Activated CD4-positive, alpha-beta T cell treated with anti-CD3 and anti-CD28 coated beads for 36 hours (primary cell): ENCODE data around the gene TOP2B. TPM values are rescaled to one million over a fixed set of nuclear protein-coding genes. Genes with fewer than 3 reads are reported as not detected.

ENCODE experiments used
- ATAC-seq: fragments of 200-7000 bp; cut with Tn5 transposase; one replicate; pipeline ENCODE4 v1.10.0; 2021; ENCODE audit warnings: mild to moderate bottlenecking, moderate library complexity
- CTCF ChIA-PET: fragments of 350-600 bp; sonication (Branson Sonifier 250); formaldehyde crosslinking; loops from one replicate; lab custom pipeline; 2021; ENCODE audit warnings: antibody characterized with exemption; lab: Charles Lee
- POLR2A ChIA-PET: fragments of 350-600 bp; sonication (Branson Sonifier 250); formaldehyde crosslinking; loops from one replicate; lab custom pipeline; 2021; ENCODE audit warnings: antibody characterized with exemption, inconsistent platforms; lab: Charles Lee
- DNase-seq: peaks from one replicate; pipeline ENCODE4 v3.0.0-alpha.2; 2020
- H3K27ac Mint-ChIP-seq: one replicate; pipeline ENCODE4 v1.8.0; 2021; ENCODE audit warnings: mixed read lengths
- H3K27me3 Mint-ChIP-seq: one replicate; pipeline ENCODE4 v1.8.0; 2021; ENCODE audit warnings: mixed read lengths
- H3K36me3 Mint-ChIP-seq: one replicate; pipeline ENCODE4 v1.8.0; 2021; ENCODE audit warnings: low read depth, mixed read lengths
- H3K4me1 Mint-ChIP-seq: one replicate; pipeline ENCODE4 v1.8.0; 2021; ENCODE audit warnings: mixed read lengths
- H3K4me3 Mint-ChIP-seq: one replicate; pipeline ENCODE4 v1.8.0; 2021; ENCODE audit warnings: mild to moderate bottlenecking, moderate library complexity, mixed read lengths
- H3K9me3 Mint-ChIP-seq: one replicate; pipeline ENCODE4 v1.8.0; 2021; ENCODE audit warnings: low read depth, mixed read lengths
- intact Hi-C, 2 experiments: fragments of 100-400 bp; cut with DNase I in 1 of 2; cut with micrococcal nuclease in 1 of 2; formaldehyde crosslinking; loops; one replicate each; pipeline versions ENCODE4 v1.14.2 to v1.15.1; 2022 to 2024; cut with DNase I, micrococcal nuclease
- total RNA-seq, 2 experiments: library from RNA; stranded (reverse); gene quantifications; one replicate each; pipeline ENCODE4 v1.2.3, GENCODE V29; 2021

The TOP2B gene
- total RNA-seq, 2 experiments from 2014 or later = 132 to 156 TPM

DNA sequence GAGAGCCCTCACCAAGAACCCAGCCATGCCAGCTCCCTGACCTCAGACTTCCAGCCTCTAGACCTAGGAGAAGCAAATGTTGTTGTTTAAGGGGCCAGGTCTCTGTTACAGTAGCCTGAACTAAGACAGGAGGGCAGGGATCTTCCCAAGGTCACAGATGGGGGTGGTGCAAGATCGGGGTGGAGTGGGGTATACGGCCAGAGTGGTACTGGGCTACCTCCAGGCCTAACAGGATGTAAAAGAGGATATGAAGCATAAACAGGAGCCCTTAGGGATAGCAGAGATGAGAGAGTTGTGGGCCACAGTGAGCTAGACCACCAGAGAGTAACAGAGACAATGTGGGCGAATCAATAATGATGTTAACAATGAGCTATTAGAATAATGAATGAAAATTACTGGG lies 82.9 kb downstream of the TOP2B start:
- POLR2A ChIA-PET = no interaction called here
- Mint-ChIP-seq H3K4me1 (no peaks in the 10 kb centered on the region), H3K36me3 (no peaks in the 10 kb centered on the region), H3K27ac (no peak overlapping the region), H3K27me3 (no peaks in the 10 kb centered on the region), H3K9me3 (no peaks in the 10 kb centered on the region), H3K4me3 (no peak overlapping the region)
- ATAC-seq (no peak), DNase-seq (no peak)
- CTCF ChIA-PET = interaction anchor here (1.6 kb wide), 1 partner anchor 11 kb away, joined by 7 read pairs; no protein-coding TSS in a partner anchor
- intact Hi-C loops = no loop called here

GRCh38 chr3:25581335-25581734 lies 83.4 kb downstream of the TOP2B start:
- ChIA-PET CTCF (interaction anchor here (1.6 kb wide), 1 partner anchor 12 kb away, joined by 7 read pairs; no protein-coding TSS in a partner anchor), POLR2A (no interaction called here)
- no peak overlapping the region for H3K27ac Mint-ChIP-seq
- H3K27me3 Mint-ChIP-seq = no peaks in the 10 kb centered on the region
- ATAC-seq (no peak), DNase-seq (no peak)
- no peaks in the 10 kb centered on the region for H3K4me1 Mint-ChIP-seq
- H3K36me3 Mint-ChIP-seq = no peaks in the 10 kb centered on the region
- H3K9me3 Mint-ChIP-seq = no peaks in the 10 kb centered on the region
- intact Hi-C loops = no loop called here
- no peak overlapping the region for H3K4me3 Mint-ChIP-seq

DNA sequence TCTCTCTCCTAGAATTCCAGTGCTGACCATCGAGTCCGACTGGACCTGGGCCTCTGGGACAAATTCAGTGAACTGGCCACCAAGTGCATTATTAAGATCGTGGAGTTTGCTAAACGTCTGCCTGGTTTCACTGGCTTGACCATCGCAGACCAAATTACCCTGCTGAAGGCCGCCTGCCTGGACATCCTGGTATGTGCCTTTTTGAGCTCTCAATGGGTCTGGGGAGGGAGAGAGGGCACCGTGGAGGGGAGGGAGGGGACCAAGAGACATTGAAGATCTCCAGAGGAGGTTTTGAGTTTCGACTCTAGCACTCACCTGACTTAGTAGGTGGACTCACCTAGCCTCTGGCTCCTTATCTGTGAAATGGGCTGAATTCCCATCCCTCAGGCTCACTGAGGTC lies 84.2 kb downstream of the TOP2B start:
- ChIA-PET CTCF (interaction anchor here (1.6 kb wide), 1 partner anchor 13 kb away, joined by 7 read pairs; no protein-coding TSS in a partner anchor), POLR2A (no interaction called here)
- ATAC-seq (no peak), DNase-seq (no peak)
- intact Hi-C loops = no loop called here
- H3K27ac Mint-ChIP-seq = no peak overlapping the region
- H3K9me3 Mint-ChIP-seq = no peaks in the 10 kb centered on the region
- H3K4me1 Mint-ChIP-seq = no peaks in the 10 kb centered on the region
- no peak overlapping the region for H3K4me3 Mint-ChIP-seq
- no peaks in the 10 kb centered on the region for H3K27me3 Mint-ChIP-seq
- H3K36me3 Mint-ChIP-seq = no peaks in the 10 kb centered on the region

GRCh38 chr3:25578059-25578458 lies 86.6 kb downstream of the TOP2B start:
- POLR2A ChIA-PET = no interaction called here
- Mint-ChIP-seq H3K4me1 (no peaks in the 10 kb centered on the region), H3K4me3 (no peak overlapping the region), H3K27ac (no peak overlapping the region), H3K9me3 (no peaks in the 10 kb centered on the region), H3K36me3 (no peaks in the 10 kb centered on the region), H3K27me3 (no peaks in the 10 kb centered on the region)
- CTCF ChIA-PET = no interaction called here
- DNase-seq (no peak), ATAC-seq (no peak)
- intact Hi-C loops = no loop called here

DNA sequence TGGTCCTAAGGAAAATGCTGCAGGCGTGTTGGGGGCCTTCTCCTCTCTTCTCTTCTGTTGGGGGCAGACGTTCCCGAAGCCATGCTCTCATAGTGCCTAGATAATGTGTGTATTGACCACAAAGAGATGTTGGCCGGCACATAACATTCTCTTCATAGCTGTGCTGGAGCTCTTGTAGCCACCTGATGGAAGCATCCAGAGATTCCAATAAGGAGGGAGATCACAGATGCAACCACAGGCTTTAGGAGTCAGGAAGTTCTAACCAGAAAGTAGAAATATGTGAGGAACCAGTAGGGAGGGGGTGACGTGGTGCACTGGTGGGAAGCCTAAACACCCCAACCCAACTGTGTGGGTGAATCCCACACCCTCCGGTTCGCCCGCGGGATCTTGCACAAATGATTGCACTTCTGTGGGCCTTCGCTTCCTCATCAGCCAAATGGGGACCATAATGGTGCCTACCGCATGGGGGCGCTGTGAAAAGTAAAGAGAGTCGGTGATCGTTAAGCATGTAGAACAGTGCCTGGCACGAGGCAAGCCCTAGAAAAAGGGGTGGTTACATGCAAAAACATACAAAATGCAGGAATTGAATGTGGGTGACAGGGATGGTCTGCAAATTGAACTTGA lies 87.8 kb downstream of the TOP2B start:
- no peak for DNase-seq
- Mint-ChIP-seq H3K9me3 (no peaks in the 10 kb centered on the region), H3K4me3 (no peak overlapping the region), H3K27ac (no peak overlapping the region), H3K27me3 (no peaks in the 10 kb centered on the region), H3K36me3 (no peaks in the 10 kb centered on the region), H3K4me1 (no peaks in the 10 kb centered on the region)
- ChIA-PET POLR2A (no interaction called here), CTCF (no interaction called here)
- intact Hi-C loops = no loop called here
- ATAC-seq = no peak

- POLR2A ChIA-PET = no interaction called here
- H3K9me3 Mint-ChIP-seq = no peaks in the 10 kb centered on the region
- H3K4me1 Mint-ChIP-seq = no peaks in the 10 kb centered on the region
- intact Hi-C loops = no loop called here
- H3K4me3 Mint-ChIP-seq = no peak overlapping the region
- no peaks in the 10 kb centered on the region for H3K27me3 Mint-ChIP-seq
- no peak overlapping the region for H3K27ac Mint-ChIP-seq
- no peak for ATAC-seq
- DNase-seq = no peak
- H3K36me3 Mint-ChIP-seq = no peaks in the 10 kb centered on the region
- CTCF ChIA-PET = no interaction called here
Measured at GRCh38 chr3:25576146-25576545, 88.6 kb downstream of the TOP2B start.

DNA sequence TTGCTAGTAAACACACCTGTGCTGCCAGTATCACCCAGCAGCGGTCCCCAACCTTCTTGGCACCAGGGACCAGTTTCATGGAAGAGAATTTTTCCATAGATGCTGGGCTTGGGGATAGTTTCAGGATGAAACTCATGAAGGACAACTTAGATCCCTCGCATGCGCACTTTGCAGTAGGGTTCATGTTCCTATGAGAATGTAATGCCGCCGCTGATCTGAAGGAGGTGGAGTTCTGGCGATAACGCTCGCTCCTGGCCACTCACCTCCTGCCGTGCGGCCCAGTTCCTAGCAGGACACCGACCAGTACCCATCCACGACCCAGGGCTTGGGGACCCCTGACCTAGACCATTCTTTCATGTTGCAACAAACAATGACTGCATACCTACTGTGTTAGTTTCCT lies 89.7 kb downstream of the TOP2B start:
- DNase-seq = no peak
- no peaks in the 10 kb centered on the region for H3K4me1 Mint-ChIP-seq
- ATAC-seq = no peak
- H3K4me3 Mint-ChIP-seq = no peak overlapping the region
- H3K27me3 Mint-ChIP-seq = no peaks in the 10 kb centered on the region
- intact Hi-C loops = no loop called here
- no peak overlapping the region for H3K27ac Mint-ChIP-seq
- no peaks in the 10 kb centered on the region for H3K36me3 Mint-ChIP-seq
- ChIA-PET POLR2A (no interaction called here), CTCF (interaction anchor here (0.9 kb wide), 1 partner anchor 19 kb away, joined by 4 read pairs; no protein-coding TSS in a partner anchor)
- no peaks in the 10 kb centered on the region for H3K9me3 Mint-ChIP-seq

- ATAC-seq (no peak), DNase-seq (no peak)
- H3K4me1 Mint-ChIP-seq = no peaks in the 10 kb centered on the region
- intact Hi-C loops = no loop called here
- no peak overlapping the region for H3K27ac Mint-ChIP-seq
- H3K27me3 Mint-ChIP-seq = no peaks in the 10 kb centered on the region
- H3K4me3 Mint-ChIP-seq = no peak overlapping the region
- no peaks in the 10 kb centered on the region for H3K9me3 Mint-ChIP-seq
- CTCF ChIA-PET = interaction anchor here (0.8 to 1.1 kb wide), 3 partner anchors 17 to 25 kb away, joined by 3 to 4 read pairs (median 4); no protein-coding TSS in a partner anchor
- POLR2A ChIA-PET = no interaction called here
- H3K36me3 Mint-ChIP-seq = no peaks in the 10 kb centered on the region
Measured at GRCh38 chr3:25574172-25574765, 90.4 kb downstream of the TOP2B start.

- intact Hi-C loops = no loop called here
- Mint-ChIP-seq H3K9me3 (no peaks in the 10 kb centered on the region), H3K36me3 (no peaks in the 10 kb centered on the region), H3K27ac (no peak overlapping the region), H3K4me1 (no peaks in the 10 kb centered on the region), H3K4me3 (no peak overlapping the region), H3K27me3 (no peaks in the 10 kb centered on the region)
- ATAC-seq (no peak), DNase-seq (no peak)
- CTCF ChIA-PET = interaction anchor here (0.8 to 1.1 kb wide), 2 partner anchors 18 to 24 kb away, joined by 3 to 4 read pairs; no protein-coding TSS in a partner anchor
- POLR2A ChIA-PET = no interaction called here
Measured at GRCh38 chr3:25573386-25574171, 91.1 kb downstream of the TOP2B start.

- no peak for DNase-seq
- H3K4me1 Mint-ChIP-seq = no peaks in the 10 kb centered on the region
- no peaks in the 10 kb centered on the region for H3K36me3 Mint-ChIP-seq
- H3K4me3 Mint-ChIP-seq = no peak overlapping the region
- no peaks in the 10 kb centered on the region for H3K27me3 Mint-ChIP-seq
- intact Hi-C loops = no loop called here
- POLR2A ChIA-PET = no interaction called here
- H3K27ac Mint-ChIP-seq = no peak overlapping the region
- ATAC-seq = no peak
- H3K9me3 Mint-ChIP-seq = no peaks in the 10 kb centered on the region
- CTCF ChIA-PET = interaction anchor here (0.6 to 1.1 kb wide), 3 partner anchors 16 to 866 kb away, joined by 3 to 4 read pairs (median 4); no protein-coding TSS in a partner anchor
Measured at GRCh38 chr3:25572919-25573385, 91.8 kb downstream of the TOP2B start.

DNA sequence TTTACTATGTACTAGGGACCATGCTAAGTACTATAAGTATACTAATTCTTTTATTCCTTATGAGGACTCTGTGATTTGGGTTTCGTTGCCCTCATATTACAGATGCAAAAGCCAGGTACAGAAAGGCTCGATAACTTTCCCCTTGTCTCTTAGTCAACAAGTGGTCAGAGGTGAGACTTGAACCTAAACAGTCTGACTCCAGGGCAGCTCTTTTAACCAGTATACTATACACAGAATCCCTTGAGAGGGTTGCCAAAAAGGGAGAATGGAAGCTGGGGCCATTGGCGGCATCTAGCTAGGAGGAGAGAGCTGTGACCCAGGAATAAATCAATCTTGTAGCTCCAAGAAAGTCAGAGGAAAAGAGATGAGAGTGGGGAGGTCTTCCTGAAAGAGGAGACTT lies 92.4 kb downstream of the TOP2B start:
- Mint-ChIP-seq H3K36me3 (no peaks in the 10 kb centered on the region), H3K4me3 (no peak overlapping the region), H3K4me1 (no peaks in the 10 kb centered on the region), H3K27ac (no peak overlapping the region), H3K27me3 (no peaks in the 10 kb centered on the region), H3K9me3 (no peaks in the 10 kb centered on the region)
- POLR2A ChIA-PET = no interaction called here
- ATAC-seq = no peak
- no peak for DNase-seq
- CTCF ChIA-PET = interaction anchor here (0.6 to 0.7 kb wide), 2 partner anchors 15 to 865 kb away, joined by 3 to 4 read pairs; no protein-coding TSS in a partner anchor
- intact Hi-C loops = no loop called here
